Pancreas (tissue), 10 donors: Measurements from ENCODE around the gene HOXA4. TPM values are rescaled to one million over a fixed set of nuclear protein-coding genes. Genes with fewer than 3 reads are reported as not detected.

ENCODE experiments used
- ATAC-seq, 4 donors: fragments of 200-7000 bp; cut with Tn5 transposase; one replicate each; pipeline versions ENCODE4 v1.8.0 to v1.9.1; 2020; ENCODE audit warnings: mild to moderate bottlenecking in 4 of 4, moderate library complexity in 4 of 4
- DNase-seq, 6 donors: peaks; one replicate each; pipeline ENCODE4 v3.0.0-alpha.2; 2020
- FAIRE-seq: peaks from 2 replicates; lab custom pipeline; 2012; peaks lifted over from hg19 to GRCh38; lab: Jason Lieb, UNC
- H3K27ac ChIP-seq, 4 donors: fragments of 200-600 bp; sonication (generic); 1 replicate in 3 of 4; 2 replicates in 1 of 4; pipeline versions ENCODE4 v1.5.0 to v1.8.0; 2020
- H3K27me3 ChIP-seq, 4 donors: fragments of 200-600 bp; one replicate each; pipeline ENCODE4 v1.8.0; 2021
- H3K36me3 ChIP-seq, 3 donors: fragments of 200-600 bp; sonication (generic) in 1 of 3; one replicate each; pipeline versions ENCODE4 v1.5.0 to v1.8.0; 2020 to 2021
- H3K4me1 ChIP-seq, 3 donors: fragments of 200-600 bp; one replicate each; pipeline ENCODE4 v1.8.0; 2021
- H3K4me3 ChIP-seq, 4 donors: fragments of 200-600 bp; sonication (generic) in 2 of 4; one replicate each; pipeline versions ENCODE4 v1.5.0 to v1.8.0; 2020 to 2021
- H3K9me3 ChIP-seq, 4 donors: fragments of 200-600 bp; one replicate each; pipeline ENCODE4 v1.8.0; 2021
- WGBS, 2 donors: extraction: QIAGEN DNeasy Blood & Tissue Kit; methylation state at CpG; one replicate each; pipeline ENCODE4 v1.1.7; 2013; 5-methylcytosine and 5-hydroxymethylcytosine counted together
- intact Hi-C, 3 donors: fragments of 100-400 bp; cut with DNase I; formaldehyde crosslinking; loops; one replicate each; pipeline versions ENCODE4 v1.11.1 to v1.14.2; 2022
- polyA plus RNA-seq, 2 donors: library from polyadenylated mRNA; stranded (reverse); fragments of 200-250 nt; gene quantifications; one replicate each; pipeline ENCODE4 v1.2.3, GENCODE V29; 2013
- total RNA-seq, 6 donors: library from RNA; stranded (reverse); fragmentation: NEBNext Ultra II Directional in 4 of 6; extraction: Animal tissue kit (Norgen Biotek cat#: 25700) in 4 of 6; gene quantifications; one replicate each; pipeline versions ENCODE4 v1.2.1 to v1.2.4, GENCODE V29; 2021 to 2023
- TF ChIP-seq, protein P1 (sequence below), 4 donors: fragments of 200-600 bp; sonication (generic) in 3 of 4; IDR thresholded peaks; one replicate each; pipeline versions ENCODE4 v1.5.0 to v1.8.0; 2021; ENCODE audit warnings: antibody characterized with exemption in 4 of 4
- donor health status: healthy with polysubstance abuse.
- donor health status: DM: no; HTN: no; CAD: no; lungs with moderate emphysema.
- donor health status: DM: no; HTN: no; CAD: no.
- donor health status: control.
- donor health status: control.
- donor health status: Bipolar disorder and iron deficiency.
- donor health status: DM: yes; HTN: yes; CAD: no.
- donor health status: DM: no; HTN: no; CAD: no.
- donor health status: DM: no; HTN: no; CAD: no.
- donor health status: DM: yes; HTN: yes; CAD: no.

HOXA4 gene
- total and polyA plus RNA-seq, 8 donors: 0.19 to 2.4 (median 0.58) TPM

DNA sequence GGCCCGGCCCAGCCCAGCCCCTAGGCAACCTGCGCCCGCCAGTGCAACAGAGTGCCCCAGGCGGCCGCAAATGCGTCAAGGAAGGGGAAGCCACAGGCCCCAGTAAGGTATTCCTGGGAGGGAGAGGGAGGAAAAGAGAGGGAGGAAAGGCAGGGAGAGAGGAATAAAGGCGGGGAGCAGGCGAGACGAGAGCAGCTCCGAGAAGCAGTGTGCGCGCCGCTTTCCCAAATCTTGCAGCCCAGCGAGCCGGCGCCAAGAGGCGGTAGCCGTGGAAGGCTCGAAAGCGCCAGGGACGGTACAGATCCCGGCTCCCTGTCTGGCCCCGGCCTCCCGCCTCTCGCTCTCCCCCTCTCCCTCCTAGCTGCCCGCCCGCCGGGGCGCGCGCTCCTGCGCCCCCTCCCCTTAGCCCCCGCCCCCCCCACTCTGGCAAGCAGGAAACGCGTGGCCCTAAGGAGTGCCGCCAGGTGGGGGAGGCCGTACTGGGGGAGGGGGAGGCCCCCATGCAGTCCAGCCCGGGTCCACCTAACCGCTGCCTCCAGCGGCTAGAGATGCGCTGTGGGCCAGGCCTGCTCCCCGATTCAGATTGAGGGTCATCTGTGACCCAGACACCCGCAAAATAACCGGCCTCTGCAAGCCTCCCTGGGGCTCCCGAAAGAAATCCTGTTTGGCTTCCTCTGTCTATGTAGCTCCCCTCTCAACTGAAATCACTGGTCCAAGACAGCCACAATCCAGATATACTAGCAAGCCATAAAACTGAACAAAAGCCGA, 39.3 kb upstream of the HOXA4 start:
- 6 to 8% methylated on average over 27 to 46 of the region's 46 CpGs for WGBS, 2 donors
- FAIRE-seq (no peak), ATAC-seq (no peak), DNase-seq (peak in 3 of 6 donors; percentile 10 to 59 (median 59))
- no peaks in the 10 kb centered on the region for H3K36me3 ChIP-seq
- no peak overlapping the region for H3K4me3 ChIP-seq
- H3K27ac ChIP-seq: no peak overlapping the region
- intact Hi-C loops: no loop called here
- peaks cover 0 to 7% (median 0%) of the 10 kb centered on the region in 3 donors for H3K4me1 ChIP-seq
- TF ChIP-seq, protein P1, sequence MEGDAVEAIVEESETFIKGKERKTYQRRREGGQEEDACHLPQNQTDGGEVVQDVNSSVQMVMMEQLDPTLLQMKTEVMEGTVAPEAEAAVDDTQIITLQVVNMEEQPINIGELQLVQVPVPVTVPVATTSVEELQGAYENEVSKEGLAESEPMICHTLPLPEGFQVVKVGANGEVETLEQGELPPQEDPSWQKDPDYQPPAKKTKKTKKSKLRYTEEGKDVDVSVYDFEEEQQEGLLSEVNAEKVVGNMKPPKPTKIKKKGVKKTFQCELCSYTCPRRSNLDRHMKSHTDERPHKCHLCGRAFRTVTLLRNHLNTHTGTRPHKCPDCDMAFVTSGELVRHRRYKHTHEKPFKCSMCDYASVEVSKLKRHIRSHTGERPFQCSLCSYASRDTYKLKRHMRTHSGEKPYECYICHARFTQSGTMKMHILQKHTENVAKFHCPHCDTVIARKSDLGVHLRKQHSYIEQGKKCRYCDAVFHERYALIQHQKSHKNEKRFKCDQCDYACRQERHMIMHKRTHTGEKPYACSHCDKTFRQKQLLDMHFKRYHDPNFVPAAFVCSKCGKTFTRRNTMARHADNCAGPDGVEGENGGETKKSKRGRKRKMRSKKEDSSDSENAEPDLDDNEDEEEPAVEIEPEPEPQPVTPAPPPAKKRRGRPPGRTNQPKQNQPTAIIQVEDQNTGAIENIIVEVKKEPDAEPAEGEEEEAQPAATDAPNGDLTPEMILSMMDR (IDR thresholded peaks at IDR 0.05): no peak
- H3K9me3 ChIP-seq: no peaks in the 10 kb centered on the region
- peaks cover 17 to 94% (median 48%) of the 10 kb centered on the region in 4 donors for H3K27me3 ChIP-seq

DNA sequence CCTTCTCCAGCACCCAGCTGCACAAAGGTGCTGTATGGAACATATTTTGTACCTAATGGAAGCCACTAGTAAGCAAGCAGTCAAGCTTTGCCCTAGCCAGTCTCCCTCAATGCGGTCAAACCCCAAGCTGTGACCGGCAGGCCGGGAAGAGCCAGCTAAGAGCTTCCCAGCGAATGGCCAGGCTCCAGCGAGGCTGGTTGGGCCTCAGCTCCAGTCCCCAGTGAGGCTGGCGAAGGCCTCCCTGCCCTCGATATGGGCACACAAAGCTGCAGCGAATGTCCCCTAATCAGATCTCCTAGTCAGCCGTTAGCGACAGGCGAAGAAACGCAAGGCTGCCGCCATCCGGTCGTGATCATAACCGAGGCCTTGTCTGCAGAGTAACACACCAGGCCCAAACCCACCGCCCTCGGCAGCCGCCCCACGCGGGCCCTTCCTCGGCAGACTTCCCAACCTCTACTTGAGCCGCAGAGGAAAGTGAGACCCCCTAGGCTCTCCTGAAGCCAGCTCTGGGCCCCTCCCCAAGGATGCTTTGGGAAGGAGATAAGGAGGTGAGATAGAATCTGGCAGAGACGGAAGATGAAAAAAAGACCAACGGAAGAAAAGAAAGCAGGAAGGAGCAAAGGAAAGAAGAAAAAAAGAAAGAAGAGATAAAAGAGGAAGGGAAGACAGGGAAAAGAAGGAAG, 37.8 kb upstream of the HOXA4 start:
- intact Hi-C loops: no loop called here
- ATAC-seq: no peak
- Histone ChIP-seq H3K36me3 (no peaks in the 10 kb centered on the region), H3K27me3 (peaks cover 19 to 95% (median 48%) of the 10 kb centered on the region in 4 donors), H3K4me1 (peaks cover 0 to 9% (median 0%) of the 10 kb centered on the region in 3 donors), H3K27ac (no peak overlapping the region), H3K9me3 (no peaks in the 10 kb centered on the region), H3K4me3 (no peak overlapping the region)
- TF ChIP-seq, protein P1 (IDR thresholded peaks at IDR 0.05): no peak
- WGBS, 2 donors: 17 to 18% methylated on average over 25 of the region's 25 CpGs
- DNase-seq: peak in 3 of 6 donors; percentile 3 to 61 (median 59)
- no peak for FAIRE-seq

DNA sequence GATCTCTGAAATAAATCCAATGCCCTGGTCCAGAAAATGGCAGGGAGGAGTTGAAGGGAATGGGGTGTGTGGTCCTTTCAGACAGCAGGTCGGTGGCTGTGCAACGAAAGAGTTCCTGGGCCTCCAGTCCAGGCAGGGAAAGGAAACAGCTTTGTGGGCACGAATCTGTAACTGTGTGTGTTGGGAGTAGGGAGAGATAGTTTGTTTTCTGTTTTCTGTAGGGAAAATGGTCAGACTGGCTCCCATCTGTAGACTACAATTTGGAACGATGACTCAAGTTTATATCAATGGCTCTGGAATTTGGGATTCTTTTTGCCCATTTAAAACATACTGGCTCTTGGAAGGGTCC, 37.3 kb upstream of the HOXA4 start:
- H3K27ac ChIP-seq: no peak overlapping the region
- H3K9me3 ChIP-seq: no peaks in the 10 kb centered on the region
- intact Hi-C loops: no loop called here
- DNase-seq: peak in 2 of 6 donors; percentile 3 to 7
- TF ChIP-seq, protein P1 (IDR thresholded peaks at IDR 0.05): no peak
- H3K36me3 ChIP-seq: no peaks in the 10 kb centered on the region
- no peak for ATAC-seq
- no peak overlapping the region for H3K4me3 ChIP-seq
- peaks cover 0 to 5% (median 0%) of the 10 kb centered on the region in 3 donors for H3K4me1 ChIP-seq
- 15 to 24% methylated on average over 4 of the region's 4 CpGs for WGBS, 2 donors
- H3K27me3 ChIP-seq: peaks cover 19 to 89% (median 46%) of the 10 kb centered on the region in 4 donors
- FAIRE-seq: no peak

DNA sequence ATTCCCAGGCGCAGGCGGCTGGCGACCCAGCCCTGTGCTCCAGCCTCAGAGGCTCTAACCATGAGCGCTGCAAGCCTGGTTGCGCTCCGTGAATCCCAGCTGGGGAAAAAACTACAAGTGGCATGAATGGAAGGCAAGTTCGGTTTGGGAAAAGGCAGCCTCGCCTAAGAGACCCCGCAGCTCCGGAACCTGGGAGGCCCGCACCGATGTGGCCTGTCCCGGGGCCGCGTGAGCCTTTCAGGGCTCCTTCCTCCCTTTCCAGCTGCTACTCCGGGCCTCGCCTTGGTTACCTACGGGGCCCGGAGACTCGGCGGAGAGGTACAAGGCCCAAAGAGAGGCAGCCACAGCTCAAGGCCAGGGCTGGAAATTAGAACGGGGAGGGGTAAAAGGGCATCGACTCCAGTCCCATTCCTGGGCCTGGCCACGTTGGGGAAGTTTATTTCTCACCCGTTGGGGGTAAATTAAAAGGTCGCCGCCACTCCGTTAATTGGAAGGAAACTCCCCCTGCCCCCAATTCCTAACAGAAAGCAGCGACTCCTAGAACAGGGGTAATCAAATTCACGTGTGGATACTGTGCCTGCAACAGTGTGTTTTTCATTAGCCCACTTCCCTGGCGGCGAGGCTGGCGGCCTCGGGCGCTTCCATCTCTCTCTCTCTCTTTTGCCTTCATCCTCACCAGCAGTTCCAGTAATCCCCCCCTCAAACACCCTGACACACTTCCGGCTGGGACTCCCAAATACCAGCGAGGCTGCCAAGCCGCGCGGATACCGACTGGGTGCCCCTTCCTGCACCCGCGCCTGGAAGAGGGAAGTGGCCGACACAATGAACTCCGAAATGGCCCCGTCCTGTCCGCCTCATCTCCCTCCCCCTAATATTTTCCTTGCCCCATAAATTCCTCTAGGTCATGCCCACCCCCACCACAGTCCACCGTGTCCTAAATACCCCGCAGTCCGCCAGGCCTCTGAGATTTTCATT, 36.3 kb upstream of the HOXA4 start:
- Histone ChIP-seq H3K27me3 (peaks cover 19 to 81% (median 42%) of the 10 kb centered on the region in 4 donors), H3K4me1 (peaks cover 0 to 2% (median 0%) of the 10 kb centered on the region in 3 donors), H3K27ac (no peak overlapping the region), H3K4me3 (no peak overlapping the region), H3K9me3 (no peaks in the 10 kb centered on the region), H3K36me3 (no peaks in the 10 kb centered on the region)
- TF ChIP-seq, protein P1 (IDR thresholded peaks at IDR 0.05): no peak
- DNase-seq (peak in 3 of 6 donors; percentile 7 to 51 (median 50)), ATAC-seq (no peak), FAIRE-seq (no peak)
- WGBS, 2 donors: 11 to 12% methylated on average over 49 to 50 of the region's 50 CpGs
- intact Hi-C loops: no loop called here
